GM18498 (cell line): ENCODE results near the gene MRRF.
"Not testable (repeated sequence)": the region's sequence is repeated elsewhere in the genome, so short reads cannot be mapped to it uniquely, and the experiment has no call there.

Experiments
- ATAC-seq: cut with Tn5 transposase; IDR thresholded peaks from one replicate; pipeline ENCODE4 v1.9.1; 2021; ENCODE audit warnings: mild to moderate bottlenecking, moderate library complexity; ENCODE audit not compliant: unreplicated experiment

The MRRF gene

DNA sequence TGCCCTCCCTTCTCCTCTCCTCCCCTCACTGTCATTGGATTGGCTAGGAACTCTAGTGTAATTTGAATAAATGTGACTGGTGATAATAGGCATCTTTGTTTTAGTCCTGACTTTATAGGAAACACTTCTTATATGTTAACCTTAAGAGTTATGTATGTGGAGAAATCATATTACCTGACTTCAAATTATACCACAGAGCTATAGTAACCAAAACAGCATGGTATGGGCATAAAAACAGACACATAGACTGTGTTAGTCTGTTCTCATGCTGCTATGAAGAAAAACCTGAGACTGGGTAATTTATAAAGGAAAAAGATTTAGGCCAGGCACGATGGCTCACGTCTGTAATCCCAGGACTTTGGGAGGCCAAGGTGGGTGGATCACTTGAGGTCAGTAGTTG is 9.4 kb downstream of the MRRF start:
- ATAC-seq, result no peak

DNA sequence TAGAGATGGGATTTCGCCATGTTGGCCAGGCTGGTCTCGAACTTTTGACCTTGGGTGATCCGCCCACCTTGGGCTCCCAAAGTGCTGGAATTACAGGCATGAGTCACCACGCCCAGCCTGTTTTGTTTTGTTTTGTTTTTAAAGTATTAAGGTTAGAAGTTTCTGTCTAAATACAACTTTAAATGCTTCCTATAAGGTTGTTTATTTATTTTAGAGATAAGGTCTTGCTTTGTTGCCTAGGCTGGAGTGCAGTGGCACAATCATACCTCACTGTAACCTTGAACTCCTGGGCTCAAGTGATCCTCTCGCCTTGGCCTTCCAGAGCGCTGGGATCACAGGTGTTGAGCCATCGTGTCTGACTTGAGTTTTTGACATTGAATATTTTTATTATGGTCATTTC is 11.4 kb downstream of the MRRF start:
- ATAC-seq, result no peak

DNA sequence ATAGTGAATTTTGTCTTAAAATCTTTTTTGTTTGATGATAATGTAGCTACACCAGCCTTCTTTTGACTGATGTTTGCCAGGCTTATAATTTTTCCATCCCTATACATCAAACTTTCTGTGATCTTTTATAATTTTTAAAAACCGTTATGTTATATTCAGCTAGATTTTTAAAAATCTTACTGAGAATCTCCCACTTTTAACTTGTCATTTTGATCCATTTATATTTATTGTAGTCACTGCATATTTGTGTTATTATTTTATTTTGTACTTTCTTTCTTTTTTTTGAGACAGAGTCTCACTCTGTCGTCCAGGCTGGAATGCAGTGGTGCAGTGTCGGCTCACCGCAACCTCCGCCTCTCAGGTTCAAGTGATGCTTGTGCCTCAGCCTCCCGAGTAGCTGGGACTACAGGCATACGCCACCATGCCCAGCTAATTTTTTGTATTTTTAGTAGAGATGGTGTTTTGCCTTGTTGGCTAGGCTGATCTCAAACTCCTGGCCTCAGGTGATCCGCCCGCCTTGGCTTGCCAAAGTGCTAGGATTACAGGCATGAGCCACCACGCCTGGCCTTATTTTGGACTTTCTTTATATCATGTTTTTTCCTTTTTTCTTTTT is 12.7 kb downstream of the MRRF start:
- ATAC-seq, result no peak

DNA sequence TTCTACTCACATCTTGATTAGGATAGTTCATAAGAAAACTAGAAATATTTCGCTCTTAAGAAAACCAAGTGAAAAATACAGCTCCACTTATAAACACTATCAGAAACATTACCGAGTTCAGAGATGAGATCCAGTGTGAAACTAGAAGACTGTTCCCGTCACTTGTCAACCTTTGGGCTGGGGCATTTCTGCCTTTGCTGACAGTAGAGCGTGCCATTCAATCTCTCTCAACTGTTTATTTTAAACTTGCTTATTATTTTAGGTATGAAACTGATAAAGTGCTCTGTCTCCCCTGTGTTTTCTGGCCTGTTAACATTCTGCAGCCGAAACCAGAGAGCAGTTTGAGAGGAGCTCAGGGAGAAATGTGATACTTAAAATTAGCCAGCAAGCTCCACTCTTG is 16.7 kb downstream of the MRRF start:
- no peak for ATAC-seq

DNA sequence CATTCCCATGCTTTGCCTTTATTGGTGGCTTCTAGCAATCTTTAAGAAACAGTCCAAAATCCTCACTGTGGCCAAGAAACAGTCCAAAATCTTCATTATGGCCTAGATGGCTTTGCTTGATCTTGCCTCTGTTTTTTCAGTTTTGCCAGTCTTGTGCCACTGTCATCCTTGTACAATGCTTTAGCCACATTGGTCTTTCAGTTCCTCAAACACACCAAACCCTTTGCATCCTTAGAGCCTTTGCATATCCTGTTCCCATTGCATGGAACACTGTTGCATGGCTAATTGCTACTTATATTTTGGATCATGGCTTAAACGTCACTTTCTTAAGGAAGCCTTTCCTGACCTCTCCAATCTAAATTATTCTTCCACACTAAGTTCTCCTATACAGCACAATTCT is 22.1 kb downstream of the MRRF start:
- ATAC-seq, result peak; percentile 76

DNA sequence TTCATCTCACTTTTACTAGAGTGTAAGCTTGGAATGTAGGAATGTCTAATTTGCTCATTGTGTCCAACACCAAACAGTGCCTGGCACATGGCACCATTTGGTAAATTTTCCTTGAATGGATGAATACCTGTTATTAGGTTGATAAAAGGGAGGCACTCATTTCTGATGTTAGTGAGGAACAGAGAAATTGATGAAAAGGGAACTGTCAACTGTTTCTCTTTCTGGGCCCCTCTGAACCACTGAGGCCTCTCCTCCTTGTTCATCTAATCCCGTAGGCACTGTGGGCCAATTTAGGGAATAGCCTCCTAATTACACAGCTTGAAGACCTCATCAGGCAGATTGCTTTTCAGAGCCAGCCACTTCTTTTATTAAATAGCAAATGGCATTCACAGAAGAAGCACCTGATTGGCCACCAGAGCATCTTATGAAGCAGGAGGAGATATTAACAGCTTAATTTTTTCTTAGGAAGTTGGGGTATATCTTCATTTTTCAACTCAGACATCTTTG is 22.6 kb downstream of the MRRF start:
- ATAC-seq, result no peak

DNA sequence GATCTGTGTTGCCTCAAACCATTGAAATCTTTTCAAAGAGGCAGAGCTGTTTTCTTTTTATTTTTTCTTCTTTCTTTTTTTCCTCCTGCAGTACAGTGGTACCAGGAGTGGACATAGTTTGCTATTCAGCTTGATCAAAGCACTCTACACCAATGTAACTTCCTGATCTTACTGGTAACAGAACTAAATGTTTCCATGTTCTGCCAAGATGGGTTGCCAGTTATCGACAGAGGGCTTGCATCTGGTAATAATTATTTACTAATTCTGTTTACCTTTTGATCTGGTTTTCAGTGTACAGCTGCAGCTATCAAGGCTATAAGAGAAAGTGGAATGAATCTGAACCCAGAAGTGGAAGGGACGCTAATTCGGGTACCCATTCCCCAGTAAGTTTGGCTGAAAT is 26.8 kb downstream of the MRRF start:
- ATAC-seq, result no peak

DNA sequence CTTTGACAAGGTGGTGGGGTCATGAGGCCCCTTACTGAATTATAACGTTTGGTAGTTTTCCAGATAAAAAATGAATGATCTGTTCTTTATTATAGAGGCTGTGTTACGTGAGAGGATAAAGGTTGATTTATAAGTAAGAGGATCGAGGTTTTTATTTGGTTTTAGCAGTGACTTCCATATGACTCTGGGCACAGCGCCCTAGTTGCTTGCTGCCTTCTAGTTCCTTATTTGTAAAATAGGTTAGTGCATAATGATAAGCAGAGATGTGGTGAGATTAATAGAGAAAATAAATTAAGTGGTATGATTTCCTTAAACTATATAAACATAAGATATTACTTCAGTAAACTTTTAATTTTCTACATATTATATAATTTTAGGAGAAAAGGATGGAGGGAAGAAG is 29.8 kb downstream of the MRRF start:
- ATAC-seq, result no peak

DNA sequence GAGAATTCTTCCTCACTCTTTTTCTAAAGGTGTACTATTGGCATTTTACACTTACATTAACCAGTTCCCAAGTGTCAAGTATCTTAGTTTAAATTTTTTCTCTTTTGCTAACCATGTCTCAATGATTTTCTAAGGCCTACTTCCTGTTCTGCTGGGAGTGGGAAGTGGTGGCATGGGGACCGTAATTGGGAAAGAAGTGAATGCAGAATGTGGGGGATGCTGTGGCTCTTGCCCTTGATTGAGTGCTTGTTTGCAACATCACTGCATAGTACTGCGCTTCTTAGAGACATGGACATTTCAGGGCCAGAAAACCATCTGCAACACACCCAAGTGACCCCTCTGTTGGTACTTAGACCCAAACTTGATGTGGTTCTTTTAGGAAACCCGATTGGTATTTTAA is 32.8 kb downstream of the MRRF start:
- ATAC-seq, result no peak

DNA sequence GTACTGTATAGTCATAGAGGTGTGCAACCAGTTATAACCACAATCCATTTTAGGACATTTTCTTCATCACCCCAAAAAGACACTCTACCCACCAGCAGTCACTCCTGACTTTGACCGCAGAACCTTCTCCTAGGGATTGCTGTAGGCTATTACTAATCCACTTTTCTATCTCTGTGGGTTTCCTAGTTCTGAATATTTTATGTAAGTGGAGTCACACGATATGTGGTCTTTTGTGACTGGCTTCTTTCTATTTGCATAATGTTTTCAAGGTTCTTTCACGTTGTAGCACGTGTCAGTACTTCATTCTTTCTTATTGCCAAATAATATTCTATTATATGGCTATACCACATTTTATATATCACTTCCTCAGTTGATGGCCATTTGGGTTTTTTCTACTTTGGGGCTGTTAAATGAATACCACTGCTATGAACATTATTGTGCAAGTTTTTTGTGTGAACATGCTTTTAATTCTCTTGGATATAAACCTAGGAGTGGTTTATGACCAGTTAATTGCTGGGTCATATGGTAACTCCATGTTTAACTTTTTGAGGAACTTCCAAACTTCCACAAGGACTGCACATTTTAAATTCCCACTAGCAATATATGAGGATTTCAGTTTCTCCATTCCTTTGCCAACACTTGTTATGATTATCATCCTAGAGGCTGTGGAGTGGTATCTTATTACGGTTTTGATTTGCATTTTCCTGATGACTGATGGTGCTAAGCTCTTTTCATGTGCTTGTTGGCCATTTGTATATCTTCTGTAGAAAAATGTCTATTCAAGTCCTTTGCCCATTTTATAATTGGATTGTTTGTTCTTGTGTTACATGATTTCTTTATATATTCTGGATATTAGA is 37.8 kb downstream of the MRRF start:
- no peak for ATAC-seq

DNA sequence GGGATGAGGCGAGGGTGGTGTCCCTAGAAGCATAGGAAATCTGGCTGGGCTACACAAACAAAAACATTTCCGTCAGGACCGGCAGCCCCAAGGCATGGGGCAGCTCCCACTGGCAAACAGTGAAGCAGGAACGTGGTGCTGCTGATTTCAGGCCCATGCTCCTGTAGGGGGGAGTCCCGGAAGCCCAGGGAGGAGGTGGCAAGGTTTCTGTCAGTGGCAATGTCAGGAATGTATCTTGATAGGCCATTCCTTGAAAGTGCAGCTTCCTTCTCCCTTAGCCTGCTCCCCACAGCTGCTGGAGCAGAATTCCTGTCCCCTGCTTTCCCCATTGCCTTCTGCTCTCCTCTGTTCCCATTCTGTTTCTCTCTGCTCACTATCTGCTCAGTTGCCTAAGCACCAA is 42.4 kb downstream of the MRRF start:
- ATAC-seq, result no peak

DNA sequence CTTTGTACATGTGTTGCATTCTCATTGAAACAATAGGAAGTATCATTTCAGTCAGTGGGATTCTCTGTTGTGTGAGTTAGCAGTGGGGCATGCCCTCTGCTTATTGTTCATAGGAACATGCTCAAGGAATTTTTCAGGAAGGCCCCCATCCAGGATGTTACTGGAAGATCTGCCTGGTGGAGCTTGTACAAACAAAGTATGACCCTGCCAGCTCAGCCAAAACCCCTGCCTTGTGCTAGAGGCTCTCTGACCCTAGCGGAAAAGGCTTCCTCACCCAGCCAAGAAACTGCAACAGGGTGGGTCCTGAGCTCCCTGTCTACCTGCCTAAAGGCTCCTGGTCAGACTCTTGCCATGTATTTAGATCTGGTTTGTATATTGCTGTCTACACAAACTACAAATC is 43.2 kb downstream of the MRRF start:
- ATAC-seq, result no peak

DNA sequence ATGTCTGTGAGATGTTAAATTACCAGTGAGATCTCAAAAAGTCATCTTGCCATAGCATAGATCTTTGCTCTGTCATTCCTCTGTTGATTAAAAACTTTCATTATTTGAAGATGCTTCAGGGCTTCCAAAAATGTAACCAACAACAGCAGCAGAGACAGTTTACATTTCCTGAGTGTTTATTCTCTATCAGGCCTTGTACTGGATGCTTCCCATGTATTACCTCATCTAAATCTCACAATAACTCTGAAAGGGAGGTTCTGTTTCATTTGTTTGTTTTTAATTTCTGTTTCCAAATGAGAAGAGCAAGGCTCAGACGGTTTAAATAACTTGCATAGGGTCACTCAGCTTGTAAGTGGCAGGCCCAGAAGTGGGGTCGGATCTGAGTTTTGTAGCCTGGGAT is 45.2 kb downstream of the MRRF start:
- ATAC-seq, result no peak

DNA sequence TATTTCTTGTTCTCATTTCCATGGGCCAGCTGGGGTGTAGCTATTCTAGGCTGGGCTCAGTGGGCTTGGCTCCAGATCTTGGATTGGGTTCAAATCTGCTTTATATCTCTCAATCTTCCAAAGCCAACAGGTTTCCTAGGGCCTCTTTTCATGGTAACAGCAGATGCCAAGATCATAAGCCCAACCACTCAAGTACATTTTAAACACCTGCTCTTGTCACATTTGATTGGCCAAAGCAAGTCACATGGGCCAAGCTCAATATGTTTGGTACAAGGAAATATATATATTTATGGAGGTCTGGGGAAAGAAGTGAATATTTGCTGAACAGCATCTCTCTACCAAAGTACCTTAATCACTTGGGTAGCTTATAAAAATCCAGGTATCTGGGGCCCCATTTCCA is 49.5 kb downstream of the MRRF start:
- ATAC-seq, result no peak

DNA sequence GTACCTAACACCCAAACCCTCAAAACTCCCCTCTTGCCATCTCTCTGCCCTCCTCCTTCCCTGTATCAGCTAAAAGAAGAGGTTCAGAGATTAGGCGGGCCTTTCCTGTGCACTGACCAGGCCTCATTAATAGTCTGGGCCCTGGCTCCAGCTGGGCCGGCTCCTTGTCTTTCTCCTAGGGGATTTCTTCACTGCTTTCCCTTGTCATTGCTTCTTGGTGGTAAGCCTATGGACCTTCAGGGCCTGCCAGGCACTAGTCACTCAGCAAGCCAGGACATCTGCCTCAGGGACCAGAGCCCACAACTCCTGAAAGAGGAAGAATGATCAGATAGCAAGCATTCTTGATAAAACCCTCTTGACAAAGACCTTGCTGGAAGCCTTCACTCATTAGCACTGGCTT is 50.9 kb downstream of the MRRF start:
- ATAC-seq, result no peak

DNA sequence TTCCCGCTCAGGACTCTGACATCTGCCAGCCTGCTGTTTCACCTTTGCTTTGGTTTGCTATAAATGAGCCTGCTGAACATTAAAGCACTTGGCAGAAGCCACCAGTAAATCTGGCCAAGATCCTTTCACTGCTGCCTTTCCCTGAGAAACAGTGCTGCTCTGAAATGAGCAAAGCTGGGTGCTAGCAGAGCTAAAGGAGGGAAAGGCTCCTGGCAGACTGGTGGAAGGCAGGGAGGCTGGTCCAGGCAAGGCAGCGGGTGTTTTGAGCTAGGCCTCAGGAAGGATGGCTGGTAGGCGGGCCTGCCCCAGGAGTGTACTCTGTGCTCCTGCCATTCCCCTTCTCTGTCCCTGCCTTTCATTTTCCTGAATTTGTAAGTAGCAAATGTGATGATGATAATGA is 53.6 kb downstream of the MRRF start:
- ATAC-seq, result no peak

DNA sequence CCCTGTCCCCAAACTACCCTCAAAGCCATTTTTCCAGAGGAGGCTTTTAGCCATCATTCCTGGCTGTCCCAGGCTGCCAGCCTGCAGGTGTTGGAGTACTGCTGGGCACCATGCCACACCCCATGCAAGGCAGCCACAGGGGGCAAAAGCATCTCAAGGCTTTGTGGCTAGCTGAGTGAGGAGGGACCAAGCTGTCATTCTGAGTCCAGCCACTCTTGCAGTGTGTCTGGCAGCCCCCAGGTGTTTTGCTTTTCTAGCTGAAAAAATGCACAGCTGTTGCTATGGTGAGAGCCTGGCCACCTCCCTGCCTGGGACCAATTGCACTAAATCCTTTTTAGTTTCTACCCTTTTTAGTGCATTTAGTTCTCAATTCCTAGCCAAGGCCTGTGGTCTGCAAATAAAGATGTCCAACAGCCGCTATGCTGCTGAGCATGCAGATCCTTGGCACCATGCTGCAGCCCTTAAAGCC is 55.8 kb downstream of the MRRF start:
- ATAC-seq, result no peak

DNA sequence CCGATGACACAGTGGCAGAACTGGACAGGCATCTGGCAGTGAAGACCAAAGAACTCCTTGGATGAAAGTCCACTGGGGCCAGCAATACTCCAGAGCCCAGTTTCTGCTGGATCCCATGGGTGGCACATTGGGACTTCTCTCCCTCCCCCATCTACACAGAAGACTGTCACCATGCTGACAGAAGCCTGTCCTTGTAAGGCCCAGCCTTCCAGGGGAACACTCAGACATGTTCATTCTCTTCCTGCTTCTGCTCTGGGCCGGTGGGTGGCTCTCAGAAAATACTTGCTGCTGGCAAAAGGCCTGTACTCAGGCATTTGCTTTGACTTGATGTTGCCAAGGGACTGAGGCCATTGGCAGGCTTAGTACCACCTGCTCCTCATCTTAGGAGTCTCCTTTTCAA is 57.9 kb downstream of the MRRF start:
- ATAC-seq, result no peak

DNA sequence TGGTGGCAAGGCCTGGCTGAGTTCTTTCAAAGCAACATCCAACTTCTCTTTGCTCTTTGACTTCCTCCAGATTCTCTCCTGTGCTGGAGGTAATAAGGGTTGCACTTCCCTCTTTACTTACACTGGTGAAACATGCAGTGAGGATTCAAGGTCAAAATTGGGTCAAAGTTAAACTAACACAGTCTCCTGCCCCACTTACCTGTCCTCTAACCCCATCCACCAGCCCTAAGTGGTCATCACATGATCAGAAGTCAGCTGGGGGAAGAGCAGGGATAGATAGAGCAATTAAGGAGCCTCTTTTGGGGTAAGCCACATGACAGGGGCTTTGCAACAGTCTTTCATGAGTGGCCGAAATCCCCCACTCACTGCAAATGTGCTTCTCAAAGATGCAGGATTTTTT is 60.0 kb downstream of the MRRF start:
- not testable (repeated sequence) for ATAC-seq

DNA sequence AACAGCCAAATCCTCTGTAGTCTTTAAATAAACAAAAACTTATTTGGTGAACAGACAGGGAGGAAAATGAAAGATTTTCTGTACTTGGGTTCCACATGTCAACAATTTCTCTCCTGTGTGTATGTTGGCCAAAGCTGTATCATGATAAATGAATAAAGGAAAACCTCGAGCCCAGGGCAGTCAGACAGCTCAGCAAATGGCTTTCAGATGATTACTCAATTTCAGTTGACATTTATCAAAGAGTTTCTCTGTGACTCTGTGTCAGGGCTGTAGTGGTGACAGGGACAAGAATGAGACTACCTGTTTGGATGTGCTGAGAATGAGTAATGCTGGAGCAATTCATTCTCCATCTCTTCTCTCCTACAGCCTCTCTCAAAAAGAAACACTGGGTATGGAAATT is 60.4 kb downstream of the MRRF start:
- ATAC-seq, result no peak

DNA sequence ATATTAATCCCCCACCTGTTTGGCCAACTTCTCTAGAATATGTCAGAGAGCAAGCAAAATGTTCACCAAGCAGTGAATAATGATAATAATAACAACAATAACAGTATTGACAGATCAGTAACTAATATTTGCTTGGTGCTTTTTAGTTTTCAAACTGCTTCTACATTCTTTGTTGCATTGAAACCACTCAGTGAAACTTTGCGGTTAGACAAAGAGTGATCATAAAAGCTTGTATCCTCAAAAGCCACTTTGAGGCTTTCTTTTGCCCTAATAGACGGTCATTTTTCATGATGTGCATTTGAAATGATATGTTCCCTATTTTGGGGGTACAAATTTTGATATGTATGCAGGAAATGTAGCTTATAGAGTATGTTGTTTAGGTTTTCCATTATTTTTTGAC is 62.5 kb downstream of the MRRF start:
- peak; percentile 55 for ATAC-seq

DNA sequence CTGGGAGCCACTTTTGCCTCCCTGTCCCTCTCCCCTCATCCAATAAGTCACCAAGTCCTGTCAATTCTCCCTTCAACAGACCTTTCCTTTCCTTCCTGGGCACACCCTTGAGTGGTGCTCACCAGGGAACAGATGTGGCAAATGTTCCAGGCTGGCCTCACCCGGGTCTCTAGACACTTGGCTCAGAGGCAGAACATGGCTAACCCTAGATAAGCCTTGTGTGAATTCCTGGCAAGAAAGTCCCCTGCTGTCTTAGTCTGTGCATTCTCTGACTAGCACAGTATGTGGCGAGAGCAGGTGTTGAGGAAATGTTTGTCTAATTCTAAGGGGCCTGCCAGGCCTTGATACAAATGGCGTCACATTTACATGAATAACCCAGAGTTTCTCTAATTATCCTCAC is 64.9 kb downstream of the MRRF start:
- ATAC-seq, result no peak
